K562 (cell line): ENCODE measurements around the gene NNAT. TPM values are rescaled to one million over a fixed set of nuclear protein-coding genes. Genes with fewer than 3 reads are reported as not detected.

Source experiments
- ATAC-seq: fragments of 200-7000 bp; cut with Tn5 transposase; 3 replicates; pipeline ENCODE4 v1.9.1; 2020; ENCODE audit warnings: moderate library complexity
- BruUV-seq: library from RNA; stranded (reverse); fragments of 400-500 nt; replicated peaks from 2 replicates; lab custom pipeline; 2021; lab: Mats Ljungman, UMichigan
- CTCF ChIA-PET: fragments of 300-600 bp; formaldehyde crosslinking; extraction: SDS; loops from one replicate; lab custom pipeline; 2021; ENCODE audit warnings: low intra/inter-chr PET ratio; lab: Yijun Ruan, JAX
- POLR2A ChIA-PET: fragments of 300-600, 350-650 bp; sonication (Branson Sonifier 250); formaldehyde crosslinking; extraction: SDS; loops from one replicate; lab custom pipeline; 2021; ENCODE audit warnings: antibody characterized with exemption, inconsistent platforms; lab: Yijun Ruan, JAX
- DNase-seq, 4 experiments: peaks; one replicate each; pipeline versions ENCODE4 v3.0.0 to v3.0.0-alpha.2; 2011 to 2018; ENCODE audit warnings: low spot score in 3 of 4, mixed read lengths in 3 of 4; ENCODE audit errors: extremely low read depth in 1 of 4
- FAIRE-seq: peaks from 2 replicates; lab custom pipeline; 2011; peaks lifted over from hg19 to GRCh38; lab: Jason Lieb, UNC
- H2AFZ ChIP-seq: 2 replicates; pipeline ENCODE4 v1.6.0; 2011; ENCODE audit warnings: low read depth, low read length, control low read depth, inconsistent platforms
- H3K27ac ChIP-seq: fragments of 200-600 bp; 3 replicates; pipeline ENCODE4 v1.8.0; 2011; ENCODE audit warnings: low read depth, mild to moderate bottlenecking, control low read depth, inconsistent platforms, low read length, moderate library complexity, mixed read lengths; ENCODE audit errors: extremely low read depth
- H3K27me3 ChIP-seq, 2 experiments: fragments of 300-600 bp in 1 of 2; 2 replicates in 1 of 2; 3 replicates in 1 of 2; pipeline versions ENCODE4 v1.6.0 to v1.8.0; 2011; ENCODE audit warnings: inconsistent platforms in 2 of 2, low read length in 2 of 2, mild to moderate bottlenecking in 1 of 2, mixed read lengths in 1 of 2, moderate library complexity in 1 of 2; ENCODE audit not compliant: control insufficient read depth in 2 of 2, insufficient read depth in 2 of 2
- H3K36me3 ChIP-seq: fragments of 300-600 bp; 3 replicates; pipeline ENCODE4 v1.8.0; 2011; ENCODE audit warnings: mild to moderate bottlenecking, low read length, inconsistent platforms; ENCODE audit not compliant: control insufficient read depth, insufficient read depth
- H3K4me1 ChIP-seq, 2 experiments: fragments of 200-600 bp in 1 of 2; replicated peaks in 1 of 2; 2 replicates in 1 of 2; 3 replicates in 1 of 2; pipeline versions ENCODE4 v1.5.1 to v1.8.0; 2011; ENCODE audit warnings: inconsistent platforms in 2 of 2, low read length in 2 of 2, mild to moderate bottlenecking in 1 of 2, mixed read lengths in 1 of 2, moderate library complexity in 1 of 2; ENCODE audit not compliant: control insufficient read depth in 2 of 2, insufficient read depth in 2 of 2
- H3K4me2 ChIP-seq: 2 replicates; pipeline ENCODE4 v1.6.1; 2011; ENCODE audit warnings: low read length, control low read depth, inconsistent platforms, mixed read lengths; ENCODE audit not compliant: insufficient read depth
- H3K4me3 ChIP-seq: fragments of 200-600 bp; sonication (generic), shearing (Covaris generic); 2 replicates; pipeline ENCODE4 v1.5.1; 2016; ENCODE audit warnings: control low read depth, inconsistent platforms
- H3K79me2 ChIP-seq: fragments of 200-600 bp; 3 replicates; pipeline ENCODE4 v1.8.0; 2011; ENCODE audit warnings: low read length, inconsistent platforms; ENCODE audit not compliant: control insufficient read depth, insufficient read depth
- H3K9ac ChIP-seq, 2 experiments: 2 replicates each; pipeline versions ENCODE4 v1.6.0 to v1.6.1; 2011; ENCODE audit warnings: low read depth in 2 of 2, low read length in 2 of 2, control low read depth in 1 of 2, inconsistent platforms in 1 of 2, mild to moderate bottlenecking in 1 of 2, mixed read lengths in 1 of 2; ENCODE audit not compliant: insufficient read depth in 1 of 2
- H3K9me1 ChIP-seq: one replicate; pipeline ENCODE4 v1.6.0; 2011; ENCODE audit warnings: inconsistent platforms, mild to moderate bottlenecking, low read length, moderate library complexity; ENCODE audit not compliant: control insufficient read depth, insufficient read depth
- H3K9me3 ChIP-seq: replicated peaks from 2 replicates; pipeline ENCODE4 v1.5.1; 2011; ENCODE audit warnings: low read depth, low read length, inconsistent platforms; ENCODE audit not compliant: control insufficient read depth, insufficient read depth
- H4K20me1 ChIP-seq: replicated peaks from 2 replicates; pipeline ENCODE4 v1.6.1; 2011; ENCODE audit warnings: low read length, inconsistent platforms, mixed read lengths; ENCODE audit not compliant: control insufficient read depth, insufficient read depth
- BRF2 ChIP-seq: IDR thresholded peaks from 3 replicates; pipeline ENCODE4 v1.6.1; 2011; ENCODE audit warnings: borderline replicate concordance, mild to moderate bottlenecking; ENCODE audit not compliant: insufficient read length, insufficient read depth
- GTF2E2 ChIP-seq: fragments of 200-800 bp; sonication (Bioruptor generic); IDR thresholded peaks from 2 replicates; pipeline ENCODE4 v1.6.1; 2016; ENCODE audit warnings: missing genetic modification characterization, missing compliant biosample characterization
- MBD1 ChIP-seq: fragments of 250-450 bp; sonication (Bioruptor Pico); IDR thresholded peaks from 2 replicates; pipeline ENCODE4 v1.8.0; 2022; ENCODE audit warnings: inconsistent platforms
- RNF219 ChIP-seq: fragments of 250-450 bp; sonication (Bioruptor Pico); IDR thresholded peaks from 2 replicates; pipeline ENCODE4 v1.5.0; 2022; ENCODE audit warnings: mild to moderate bottlenecking
- ZNF444 ChIP-seq: fragments of 250-450 bp; sonication (Bioruptor Pico); IDR thresholded peaks from 2 replicates; pipeline ENCODE4 v1.4.0; 2020; ENCODE audit warnings: mild to moderate bottlenecking, moderate library complexity
- WGBS: fragments of 100-300 bp; shearing (Covaris generic); methylation state at CpG from one replicate; pipeline ENCODE4 v1.1.6; 2016; ENCODE audit warnings: low coverage, mixed read lengths; ENCODE audit not compliant: insufficient coverage; ENCODE audit errors: missing lambda C conversion rate; 5-methylcytosine and 5-hydroxymethylcytosine counted together
- in situ Hi-C: fragments of 300-500 bp; cut with MboI; formaldehyde crosslinking; loops from 4 replicates; pipeline ENCODE4 v1.15.0; 2018; ENCODE audit warnings: inconsistent platforms, mixed read lengths
- intact Hi-C: fragments of 100-400 bp; cut with micrococcal nuclease; formaldehyde crosslinking; loops from 2 replicates; pipeline ENCODE4 v1.14.2; 2022
- polyA plus RNA-seq, 8 experiments: library from polyadenylated mRNA; depleted of rRNA in 4 of 8; stranded (reverse) in 5 of 8; unstranded in 3 of 8; fragments of >200 nt; fragmentation: Nextera tagmentation in 2 of 8; fragmentation: Illumina TruSeq in 1 of 8; extraction: Ambion mirVana in 2 of 8; extraction: Trizol in 1 of 8; gene quantifications; 2 replicates each; pipeline versions ENCODE4 v1.2.1 to v1.2.3, GENCODE V29; 2011 to 2014; ENCODE audit warnings: inconsistent platforms in 1 of 8, missing spikeins in 1 of 8
- total RNA-seq, 7 experiments: library from RNA; depleted of rRNA in 6 of 7; stranded (reverse); fragments of >200 nt in 6 of 7; fragmentation: Illumina TruSeq in 2 of 7; extraction: Trizol in 2 of 7; gene quantifications; 2 replicates each; pipeline versions ENCODE4 v1.2.1 to v1.2.3, GENCODE V29; 2011 to 2021; ENCODE audit warnings: low replicate concordance in 1 of 7

NNAT gene
- total and polyA plus RNA-seq, 9 of the 15 experiments (the other 6 are each of a cell fraction or from before 2014, with no cell fraction given), result 0.13 TPM; not detected in 8

- TF ChIP-seq ZNF444 (CRISPR knock-in tag) (no peak), RNF219 (CRISPR knock-in tag) (no peak), GTF2E2 (tag) (no peak), MBD1 (no peak), BRF2 (no peak)
- in situ Hi-C loops, result no loop called here
Observed at GRCh38 chr20:37511610-37512275, 9.3 kb upstream of the NNAT start.

More at GRCh38 chr20:37511610-37512275, 9.3 kb upstream of the NNAT start:
- H3K27ac ChIP-seq, result no peak overlapping the region
- no peaks in the 10 kb centered on the region for H3K9me3 ChIP-seq
- H3K36me3 ChIP-seq, result peaks cover 3% of the 10 kb centered on the region; the same call in 1 of the 3 replicates
- ChIA-PET CTCF (no interaction called here), POLR2A (interaction anchor here (1.1 to 1.4 kb wide), 4 partner anchors 10 to 17 kb away, joined by 3 to 7 read pairs (median 4); no protein-coding TSS in a partner anchor)
- H3K27me3 ChIP-seq, result no peaks in the 10 kb centered on the region
- no peaks in the 10 kb centered on the region for H3K4me1 ChIP-seq
- H3K4me3 ChIP-seq, result no peak overlapping the region
- DNase-seq (no peak), ATAC-seq (no peak), FAIRE-seq (no peak)
- H3K79me2 ChIP-seq, result no peaks in the 10 kb centered on the region
- no peak overlapping the region for H3K4me2 ChIP-seq
- WGBS, result 72% methylated on average over 4 of the region's 6 CpGs
- BruUV-seq, result no TSS peak
- no peak overlapping the region for H3K9ac ChIP-seq
- intact Hi-C loops, result no loop called here
- no peaks in the 10 kb centered on the region for H3K9me1 ChIP-seq
- no peak overlapping the region for H2AFZ ChIP-seq
- peaks cover 6% of the 10 kb centered on the region; the same call in 1 of the 2 replicates for H4K20me1 ChIP-seq
